Esophagus muscularis mucosa (tissue), 3 donors: ENCODE results near the gene GPR87.

Experiments used
- EP300 ChIP-seq: sonication (generic); formaldehyde crosslinking; IDR thresholded peaks from one replicate; pipeline ENCODE4 v1.6.1; 2017; ENCODE audit warnings: antibody characterized with exemption
- TF ChIP-seq, protein P1 (sequence below), 3 experiments: fragments of 200-600 bp in 2 of 3; fragments of 450-650 bp in 1 of 3; sonication (generic) in 2 of 3; IDR thresholded peaks; one replicate each; pipeline ENCODE4 v1.5.1; 2017 to 2019; ENCODE audit warnings: antibody characterized with exemption in 3 of 3, mild to moderate bottlenecking in 2 of 3, moderate library complexity in 1 of 3

- TF ChIP-seq, protein P1, sequence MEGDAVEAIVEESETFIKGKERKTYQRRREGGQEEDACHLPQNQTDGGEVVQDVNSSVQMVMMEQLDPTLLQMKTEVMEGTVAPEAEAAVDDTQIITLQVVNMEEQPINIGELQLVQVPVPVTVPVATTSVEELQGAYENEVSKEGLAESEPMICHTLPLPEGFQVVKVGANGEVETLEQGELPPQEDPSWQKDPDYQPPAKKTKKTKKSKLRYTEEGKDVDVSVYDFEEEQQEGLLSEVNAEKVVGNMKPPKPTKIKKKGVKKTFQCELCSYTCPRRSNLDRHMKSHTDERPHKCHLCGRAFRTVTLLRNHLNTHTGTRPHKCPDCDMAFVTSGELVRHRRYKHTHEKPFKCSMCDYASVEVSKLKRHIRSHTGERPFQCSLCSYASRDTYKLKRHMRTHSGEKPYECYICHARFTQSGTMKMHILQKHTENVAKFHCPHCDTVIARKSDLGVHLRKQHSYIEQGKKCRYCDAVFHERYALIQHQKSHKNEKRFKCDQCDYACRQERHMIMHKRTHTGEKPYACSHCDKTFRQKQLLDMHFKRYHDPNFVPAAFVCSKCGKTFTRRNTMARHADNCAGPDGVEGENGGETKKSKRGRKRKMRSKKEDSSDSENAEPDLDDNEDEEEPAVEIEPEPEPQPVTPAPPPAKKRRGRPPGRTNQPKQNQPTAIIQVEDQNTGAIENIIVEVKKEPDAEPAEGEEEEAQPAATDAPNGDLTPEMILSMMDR (IDR thresholded peaks at IDR 0.05), result no peak
- no peak for TF ChIP-seq EP300
Observed at GRCh38 chr3:151315846-151316245, 774 bp downstream of the GPR87 start.
